Hepatocyte (in vitro differentiated cells): ENCODE measurements around the gene ADAMTS3.

Source experiments
- CTCF ChIP-seq: fragments of 200-600 bp; sonication (generic); IDR thresholded peaks from 2 replicates; pipeline ENCODE4 v1.5.1; 2016; ENCODE audit warnings: antibody characterized with exemption, mild to moderate bottlenecking; ENCODE audit not compliant: poor library complexity
- EZH2 ChIP-seq: fragments of 200-600 bp; sonication (generic); IDR thresholded peaks from 2 replicates; pipeline ENCODE4 v1.6.1; 2016; ENCODE audit warnings: antibody characterized with exemption, mild to moderate bottlenecking, borderline replicate concordance

DNA sequence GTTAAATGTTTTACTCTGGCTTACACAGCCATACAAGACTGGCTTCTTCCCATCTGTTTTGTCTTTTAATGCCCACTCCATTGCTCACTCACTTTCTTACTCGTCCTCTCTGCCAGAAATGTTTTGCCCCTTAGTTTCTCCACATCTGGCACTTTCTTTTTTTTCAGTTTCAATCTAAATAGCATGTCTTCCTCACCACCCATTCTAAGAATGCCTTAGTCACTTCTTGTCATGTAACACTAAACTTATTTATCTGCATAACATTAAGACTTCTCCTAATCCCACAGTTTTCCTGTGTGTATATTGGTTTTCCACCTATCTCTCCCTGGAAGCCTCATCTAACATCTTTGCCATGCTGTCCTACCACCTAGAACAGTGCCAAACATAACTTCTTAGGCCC lies 119.3 kb downstream of the ADAMTS3 start:
- TF ChIP-seq CTCF: no peak
- TF ChIP-seq EZH2: no peak
